Neural progenitor cell (in vitro differentiated cells): ENCODE measurements around the gene FOXO1.

Source experiments
- EZH2 ChIP-seq: fragments of 200-600 bp; sonication (generic); IDR thresholded peaks from 2 replicates; pipeline ENCODE4 v1.6.1; 2017; ENCODE audit warnings: antibody characterized with exemption, mild to moderate bottlenecking, moderate library complexity
- EZH2phosphoT487 ChIP-seq: fragments of 200-600 bp; sonication (generic); IDR thresholded peaks from 2 replicates; pipeline ENCODE4 v1.6.1; 2017; ENCODE audit warnings: antibody characterized with exemption
- TF ChIP-seq, protein P1 (sequence below): fragments of 200-600 bp; sonication (generic); IDR thresholded peaks from 2 replicates; pipeline ENCODE4 v1.5.1; 2017; ENCODE audit warnings: antibody characterized with exemption, mild to moderate bottlenecking

DNA sequence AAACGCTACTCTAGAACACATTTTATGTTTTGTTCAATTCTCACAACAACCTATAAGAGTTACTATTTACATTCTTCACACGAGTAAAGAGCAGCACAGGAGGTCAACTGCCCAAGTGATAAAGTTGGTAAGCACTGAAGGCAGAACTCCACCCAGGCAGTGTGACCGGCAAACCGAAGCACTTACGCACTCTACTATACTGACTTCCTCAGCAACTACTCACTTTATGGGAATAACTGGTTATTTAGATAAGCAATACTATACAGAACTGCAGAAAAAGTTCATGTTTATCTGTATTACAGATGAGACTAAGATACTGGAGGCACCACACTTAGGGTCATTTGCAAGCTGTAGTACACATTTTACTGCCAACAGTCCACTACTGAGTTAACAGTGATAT lies 28.8 kb downstream of the FOXO1 start:
- TF ChIP-seq, protein P1, sequence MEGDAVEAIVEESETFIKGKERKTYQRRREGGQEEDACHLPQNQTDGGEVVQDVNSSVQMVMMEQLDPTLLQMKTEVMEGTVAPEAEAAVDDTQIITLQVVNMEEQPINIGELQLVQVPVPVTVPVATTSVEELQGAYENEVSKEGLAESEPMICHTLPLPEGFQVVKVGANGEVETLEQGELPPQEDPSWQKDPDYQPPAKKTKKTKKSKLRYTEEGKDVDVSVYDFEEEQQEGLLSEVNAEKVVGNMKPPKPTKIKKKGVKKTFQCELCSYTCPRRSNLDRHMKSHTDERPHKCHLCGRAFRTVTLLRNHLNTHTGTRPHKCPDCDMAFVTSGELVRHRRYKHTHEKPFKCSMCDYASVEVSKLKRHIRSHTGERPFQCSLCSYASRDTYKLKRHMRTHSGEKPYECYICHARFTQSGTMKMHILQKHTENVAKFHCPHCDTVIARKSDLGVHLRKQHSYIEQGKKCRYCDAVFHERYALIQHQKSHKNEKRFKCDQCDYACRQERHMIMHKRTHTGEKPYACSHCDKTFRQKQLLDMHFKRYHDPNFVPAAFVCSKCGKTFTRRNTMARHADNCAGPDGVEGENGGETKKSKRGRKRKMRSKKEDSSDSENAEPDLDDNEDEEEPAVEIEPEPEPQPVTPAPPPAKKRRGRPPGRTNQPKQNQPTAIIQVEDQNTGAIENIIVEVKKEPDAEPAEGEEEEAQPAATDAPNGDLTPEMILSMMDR: no peak
- no peak for TF ChIP-seq EZH2phosphoT487
- no peak for TF ChIP-seq EZH2
